ENCODE measurements around the gene SYNJ1.
"Not testable (repeated sequence)": the region's sequence is repeated elsewhere in the genome, so short reads cannot be mapped to it uniquely, and the experiment has no call there.

SYNJ1 gene, protein sequence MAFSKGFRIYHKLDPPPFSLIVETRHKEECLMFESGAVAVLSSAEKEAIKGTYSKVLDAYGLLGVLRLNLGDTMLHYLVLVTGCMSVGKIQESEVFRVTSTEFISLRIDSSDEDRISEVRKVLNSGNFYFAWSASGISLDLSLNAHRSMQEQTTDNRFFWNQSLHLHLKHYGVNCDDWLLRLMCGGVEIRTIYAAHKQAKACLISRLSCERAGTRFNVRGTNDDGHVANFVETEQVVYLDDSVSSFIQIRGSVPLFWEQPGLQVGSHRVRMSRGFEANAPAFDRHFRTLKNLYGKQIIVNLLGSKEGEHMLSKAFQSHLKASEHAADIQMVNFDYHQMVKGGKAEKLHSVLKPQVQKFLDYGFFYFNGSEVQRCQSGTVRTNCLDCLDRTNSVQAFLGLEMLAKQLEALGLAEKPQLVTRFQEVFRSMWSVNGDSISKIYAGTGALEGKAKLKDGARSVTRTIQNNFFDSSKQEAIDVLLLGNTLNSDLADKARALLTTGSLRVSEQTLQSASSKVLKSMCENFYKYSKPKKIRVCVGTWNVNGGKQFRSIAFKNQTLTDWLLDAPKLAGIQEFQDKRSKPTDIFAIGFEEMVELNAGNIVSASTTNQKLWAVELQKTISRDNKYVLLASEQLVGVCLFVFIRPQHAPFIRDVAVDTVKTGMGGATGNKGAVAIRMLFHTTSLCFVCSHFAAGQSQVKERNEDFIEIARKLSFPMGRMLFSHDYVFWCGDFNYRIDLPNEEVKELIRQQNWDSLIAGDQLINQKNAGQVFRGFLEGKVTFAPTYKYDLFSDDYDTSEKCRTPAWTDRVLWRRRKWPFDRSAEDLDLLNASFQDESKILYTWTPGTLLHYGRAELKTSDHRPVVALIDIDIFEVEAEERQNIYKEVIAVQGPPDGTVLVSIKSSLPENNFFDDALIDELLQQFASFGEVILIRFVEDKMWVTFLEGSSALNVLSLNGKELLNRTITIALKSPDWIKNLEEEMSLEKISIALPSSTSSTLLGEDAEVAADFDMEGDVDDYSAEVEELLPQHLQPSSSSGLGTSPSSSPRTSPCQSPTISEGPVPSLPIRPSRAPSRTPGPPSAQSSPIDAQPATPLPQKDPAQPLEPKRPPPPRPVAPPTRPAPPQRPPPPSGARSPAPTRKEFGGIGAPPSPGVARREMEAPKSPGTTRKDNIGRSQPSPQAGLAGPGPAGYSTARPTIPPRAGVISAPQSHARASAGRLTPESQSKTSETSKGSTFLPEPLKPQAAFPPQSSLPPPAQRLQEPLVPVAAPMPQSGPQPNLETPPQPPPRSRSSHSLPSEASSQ (N-terminal part only)

DNA sequence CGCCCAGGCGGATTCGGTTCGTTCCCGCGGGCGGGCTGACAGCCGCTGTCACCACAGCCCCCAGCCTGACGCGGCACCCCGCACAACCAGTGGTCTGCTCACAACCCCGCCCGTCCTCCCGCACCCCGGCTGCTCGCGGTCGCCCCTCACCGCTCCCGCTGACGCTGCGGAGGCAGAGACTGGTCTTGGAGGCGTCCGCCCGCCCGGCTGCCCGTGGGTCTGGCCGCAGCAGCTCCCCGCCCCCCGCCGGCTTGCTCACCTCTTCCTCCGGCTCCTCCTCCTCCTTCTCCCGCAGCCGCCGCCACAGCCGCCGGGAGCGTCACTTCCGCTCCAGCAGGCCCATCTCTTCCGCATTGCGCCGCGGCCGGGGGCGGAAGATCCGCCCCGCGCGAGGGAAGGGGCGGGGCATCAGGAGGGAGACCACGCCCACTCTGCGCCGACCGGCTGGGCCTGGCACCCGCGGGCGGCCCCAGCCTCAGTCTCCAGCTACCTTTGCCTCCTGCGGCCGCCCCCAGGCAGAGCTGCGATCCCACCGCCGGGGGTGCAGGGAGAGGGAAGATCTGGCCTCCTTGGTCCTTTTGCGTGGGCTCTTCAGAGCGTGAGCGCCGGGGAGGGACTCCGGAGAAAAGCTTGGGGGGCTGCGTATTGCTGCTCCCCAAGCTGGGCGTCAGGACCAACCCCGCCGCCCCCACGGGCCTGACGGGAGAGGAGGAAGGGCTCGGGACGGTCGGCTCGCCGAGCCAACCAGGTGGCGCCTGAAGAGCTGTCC is at the start of gene SYNJ1:
Gene SYNJ1 (minus strand): TSS at position 327 of the 769 bp plus-strand sequence. CDS start 1,118 bp downstream, outside the sequence.
- peak; percentile 96 for DNase-seq (ENCODE audit: low spot score)

DNA sequence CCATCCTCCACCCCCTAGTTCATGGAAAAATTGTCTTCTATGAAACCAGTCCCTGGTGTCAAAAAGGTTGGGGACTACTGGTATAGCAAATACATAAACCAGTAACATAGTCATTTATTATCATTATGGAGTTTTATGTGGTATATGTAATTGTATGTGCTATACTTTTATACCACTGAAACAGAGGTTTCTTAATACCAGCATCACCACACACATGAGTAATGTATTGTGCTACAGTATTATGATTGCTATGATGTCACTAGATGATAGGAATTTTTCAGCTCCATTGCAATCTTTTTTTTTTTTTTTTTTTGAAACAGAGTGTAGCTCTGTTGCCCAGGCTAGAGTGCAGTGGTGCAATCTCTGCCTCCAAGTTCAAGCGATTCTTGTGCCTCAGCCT is 49.5 kb upstream of the SYNJ1 start:
- DNase-seq (ENCODE audit: low spot score), result no peak

DNA sequence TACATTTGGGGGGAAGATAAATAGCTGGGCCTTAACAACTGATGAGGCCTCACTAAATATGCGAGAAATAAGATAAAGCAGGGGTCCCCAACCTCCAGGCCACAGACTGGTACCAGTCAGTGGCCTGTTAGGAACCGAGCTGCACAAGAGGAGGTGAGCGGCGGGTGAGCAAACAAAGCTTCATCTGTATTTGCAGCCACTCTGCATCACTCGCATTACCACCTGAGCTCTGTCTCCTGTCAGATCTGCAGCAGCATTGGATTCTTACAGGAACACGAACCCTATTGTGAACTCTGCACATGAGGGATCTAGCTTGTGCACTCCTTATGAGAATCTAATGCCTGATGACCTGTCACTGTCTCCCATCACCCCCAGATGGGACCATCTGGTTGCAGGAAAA is 48.9 kb upstream of the SYNJ1 start:
- no peak for DNase-seq (ENCODE audit: low spot score)

DNA sequence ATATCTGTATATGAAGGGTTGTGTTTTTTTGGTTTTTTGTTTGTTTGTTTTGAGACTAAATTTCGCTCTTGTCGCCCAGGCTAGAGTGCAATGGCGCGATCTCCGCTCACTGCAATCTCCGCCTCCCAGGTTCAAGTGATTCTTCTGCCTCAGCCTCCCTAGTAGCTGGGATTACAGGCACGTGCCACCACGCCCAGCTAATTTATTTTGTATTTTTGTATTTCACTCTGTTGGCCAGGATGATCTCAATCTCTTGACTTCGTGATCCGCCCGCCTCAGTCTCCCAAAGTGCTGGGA is 45.2 kb upstream of the SYNJ1 start:
- not testable (repeated sequence) for DNase-seq (ENCODE audit: low spot score)

DNA sequence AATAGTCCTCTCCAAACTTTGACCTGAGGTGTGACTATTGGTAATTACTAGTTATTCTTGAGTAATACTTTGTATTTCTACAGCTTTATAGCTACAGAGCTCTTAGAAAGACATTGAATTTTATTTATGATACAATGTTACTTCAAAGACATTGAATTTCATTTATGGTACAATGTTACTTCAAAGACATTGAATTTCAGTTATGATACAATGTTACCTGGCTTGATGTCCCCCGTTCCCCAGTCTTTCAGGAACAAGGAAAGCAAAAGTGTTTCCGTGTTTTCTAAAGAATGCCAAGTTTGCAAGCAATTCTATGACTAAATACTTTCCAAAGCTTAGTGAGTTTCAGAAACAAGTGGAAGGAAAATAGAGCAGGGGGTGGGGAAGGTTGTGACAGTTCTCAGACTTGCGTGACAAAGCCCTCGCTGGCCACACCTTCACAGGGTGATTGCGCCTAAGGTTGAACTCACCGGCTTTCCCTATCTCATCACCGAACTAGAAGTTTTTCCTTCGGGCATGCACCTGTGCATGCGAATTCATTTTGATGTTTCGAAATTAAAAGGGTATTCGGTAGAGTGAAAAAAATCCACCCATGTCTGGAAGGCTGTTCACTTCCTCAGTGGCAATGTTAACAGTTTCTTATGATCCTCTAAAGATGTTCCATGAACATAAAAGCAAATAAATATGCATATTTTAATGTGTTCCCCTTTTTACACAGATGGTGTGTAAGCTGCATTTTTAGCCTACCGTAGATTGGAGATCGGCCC is 44.7 kb upstream of the SYNJ1 start:
- no peak for DNase-seq (ENCODE audit: low spot score)

DNA sequence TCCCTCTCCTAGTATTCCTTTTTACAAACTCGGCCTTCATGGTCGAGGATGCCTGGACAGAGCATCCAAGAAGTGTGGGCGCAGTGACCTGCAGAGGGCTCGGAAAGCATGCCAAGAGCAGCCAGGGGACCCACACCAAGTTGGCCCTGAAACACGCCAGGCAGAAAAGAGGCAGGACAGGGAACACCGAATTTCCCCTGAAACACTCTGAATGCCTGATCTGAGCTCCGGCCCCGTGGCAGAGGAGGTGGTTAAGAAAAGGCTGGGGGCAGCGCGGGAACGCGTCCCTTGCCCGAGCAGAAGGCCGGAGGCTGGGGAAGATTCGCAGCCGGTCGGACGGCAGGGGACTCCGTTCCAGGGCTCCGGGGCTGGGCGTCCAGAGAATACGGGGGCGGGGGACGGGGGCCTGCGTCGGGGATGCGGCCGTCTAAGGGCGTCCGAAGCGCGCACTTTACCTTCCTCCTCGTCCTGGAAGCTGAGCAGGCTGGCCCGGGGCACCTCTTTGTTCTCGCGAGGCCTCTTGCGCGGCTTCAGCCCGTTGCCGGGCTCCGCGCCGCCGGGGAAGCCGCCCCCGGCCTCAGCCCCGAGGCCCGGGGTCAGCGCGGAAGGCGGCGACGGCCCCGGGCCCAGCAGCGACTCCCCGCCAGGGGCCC is 43.2 kb upstream of the SYNJ1 start:
- DNase-seq (ENCODE audit: low spot score), result peak; percentile 24

DNA sequence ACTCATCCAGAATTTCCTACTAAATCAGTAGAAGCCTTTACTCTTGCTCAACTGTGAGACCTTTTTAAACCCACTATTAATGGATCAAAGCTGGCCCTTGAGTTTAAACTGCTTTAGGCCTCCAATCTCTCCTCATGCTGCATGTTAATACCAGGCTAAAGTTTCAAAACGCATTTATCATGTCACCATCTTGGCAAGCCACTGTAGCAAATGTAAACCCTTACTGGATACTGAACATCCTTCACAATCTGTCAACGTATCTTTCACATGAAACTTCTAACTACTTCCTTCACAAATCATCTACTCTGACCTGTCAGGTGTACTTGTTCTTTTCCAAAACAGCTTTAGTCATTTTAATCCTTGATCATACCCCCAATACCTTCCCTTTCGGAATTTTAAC is 40.7 kb upstream of the SYNJ1 start:
- no peak for DNase-seq (ENCODE audit: low spot score)

DNA sequence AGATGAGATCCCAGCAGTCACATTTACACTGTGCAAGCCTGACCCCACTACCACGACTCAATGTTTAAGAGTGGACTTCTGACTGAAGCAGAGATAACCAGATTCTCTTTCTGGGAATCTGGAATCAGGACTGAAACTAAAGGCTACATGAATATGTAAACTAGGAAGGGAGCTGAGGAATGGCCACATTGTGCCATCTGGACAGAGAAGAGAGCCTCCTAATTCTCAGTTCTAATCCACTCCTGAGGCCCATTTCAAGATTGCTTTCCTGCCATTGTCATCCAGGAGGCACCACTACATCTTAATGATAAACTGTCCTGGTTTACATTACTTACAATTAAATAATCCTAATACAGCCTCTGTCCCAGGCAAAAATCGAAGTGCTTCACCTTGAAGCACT is 37.2 kb upstream of the SYNJ1 start:
- no peak for DNase-seq (ENCODE audit: low spot score)

DNA sequence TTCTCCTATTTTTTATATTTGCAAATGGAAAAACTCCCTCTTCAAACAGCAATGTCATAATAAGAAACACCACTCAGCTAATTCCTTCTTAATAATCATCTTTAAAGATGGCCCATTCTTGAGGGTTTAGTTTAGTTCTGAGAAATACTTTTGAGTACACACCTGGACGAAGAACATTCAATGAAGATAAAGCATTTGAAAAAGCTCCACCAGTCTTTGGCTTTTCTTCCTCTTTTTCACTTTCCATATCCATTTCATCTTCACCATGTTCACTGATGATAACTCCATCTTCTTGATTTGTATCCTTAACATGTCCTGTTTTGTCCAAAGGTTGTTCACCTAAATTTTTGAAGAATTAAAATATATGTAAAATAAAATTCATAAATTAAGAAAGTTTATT is 36.4 kb upstream of the SYNJ1 start:
- no peak for DNase-seq (ENCODE audit: low spot score)

DNA sequence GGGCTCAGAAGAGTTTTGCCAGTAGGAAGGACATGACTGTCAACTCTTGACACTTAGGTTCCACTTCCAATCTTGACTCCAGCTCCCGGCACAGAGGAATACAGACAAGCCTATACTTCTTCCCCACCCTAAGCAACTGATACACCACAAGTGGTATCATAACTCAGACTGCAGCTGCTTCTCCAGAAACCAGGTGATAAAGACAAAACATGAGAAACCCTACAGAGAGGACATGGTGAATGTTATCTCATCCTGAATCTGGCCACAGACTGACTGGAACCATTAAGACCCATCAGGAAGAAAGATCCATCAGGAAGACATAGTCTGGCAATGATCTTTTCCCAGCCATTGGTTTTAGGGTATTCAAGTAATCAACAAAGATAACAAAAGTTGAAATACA is 30.0 kb upstream of the SYNJ1 start:
- no peak for DNase-seq (ENCODE audit: low spot score)

DNA sequence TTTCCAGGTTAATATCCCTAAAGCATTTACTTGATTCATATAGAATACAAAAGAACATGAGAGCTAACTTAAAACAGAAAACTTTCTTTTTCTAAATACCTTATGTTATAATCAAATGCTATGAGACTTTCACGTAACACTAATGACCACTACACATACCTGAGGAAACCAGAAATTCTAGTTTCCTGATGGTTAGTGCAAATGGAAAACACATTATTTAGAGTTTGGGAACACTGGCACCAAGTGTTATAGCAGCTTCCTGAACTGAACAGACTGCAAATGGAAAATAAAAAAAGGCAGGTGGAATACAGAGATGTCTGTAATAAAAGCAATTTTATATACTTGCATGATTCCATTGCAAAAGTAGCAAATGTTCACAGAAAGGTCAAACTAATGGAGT is 28.3 kb upstream of the SYNJ1 start:
- no peak for DNase-seq (ENCODE audit: low spot score)

DNA sequence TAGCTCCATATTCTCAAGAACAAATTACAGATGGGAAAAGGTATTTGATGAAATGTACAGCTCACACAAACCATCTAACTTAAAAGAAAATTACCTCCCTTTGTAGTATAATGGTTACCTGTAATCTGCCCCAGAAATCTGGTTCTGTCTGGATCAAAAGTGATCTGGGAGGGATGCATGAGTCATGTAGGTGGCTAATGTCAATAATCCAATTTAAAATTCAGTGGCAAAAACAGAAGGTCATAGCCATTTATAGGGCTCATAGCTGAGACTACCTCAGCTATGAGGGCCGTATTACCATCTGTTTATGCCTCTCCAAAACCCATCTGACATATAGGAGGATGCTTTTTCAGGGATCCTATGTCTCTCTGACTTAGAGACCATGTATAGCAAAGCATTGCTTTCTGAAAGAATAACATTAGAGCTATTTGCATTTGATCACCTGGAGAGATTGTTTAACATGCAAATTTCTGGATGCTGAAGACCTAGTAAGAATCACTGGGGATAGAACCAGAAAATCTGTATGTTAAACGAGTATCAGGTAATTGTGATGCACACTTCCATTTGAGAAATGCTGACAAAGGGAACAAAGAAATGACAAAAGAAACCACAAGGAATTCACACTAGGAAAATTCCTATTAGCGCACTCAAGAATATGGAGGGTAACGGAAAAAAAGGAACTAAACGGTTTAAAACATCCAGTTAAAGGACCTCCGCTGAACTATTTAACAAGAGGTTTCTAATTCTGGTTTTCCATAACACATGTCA is 26.2 kb upstream of the SYNJ1 start:
- no peak for DNase-seq (ENCODE audit: low spot score)

DNA sequence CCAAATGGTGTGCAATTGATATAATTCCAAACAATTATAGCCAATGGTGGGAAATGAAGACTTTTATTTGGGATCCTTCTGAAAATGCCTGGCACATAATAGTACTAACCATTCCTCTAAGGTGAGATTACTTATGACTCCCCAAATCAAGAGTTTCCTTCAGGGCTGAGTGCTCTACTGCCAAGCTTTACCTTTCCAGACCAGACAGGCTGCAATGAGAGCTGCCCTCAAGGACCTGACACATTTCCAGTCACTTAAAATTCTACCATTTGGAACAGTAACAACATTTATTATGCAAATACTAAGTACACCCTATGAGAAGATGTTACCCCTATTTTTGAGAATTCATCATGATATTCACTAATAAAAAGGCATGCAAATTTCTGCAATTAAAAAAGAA is 22.6 kb upstream of the SYNJ1 start:
- DNase-seq (ENCODE audit: low spot score), result no peak

DNA sequence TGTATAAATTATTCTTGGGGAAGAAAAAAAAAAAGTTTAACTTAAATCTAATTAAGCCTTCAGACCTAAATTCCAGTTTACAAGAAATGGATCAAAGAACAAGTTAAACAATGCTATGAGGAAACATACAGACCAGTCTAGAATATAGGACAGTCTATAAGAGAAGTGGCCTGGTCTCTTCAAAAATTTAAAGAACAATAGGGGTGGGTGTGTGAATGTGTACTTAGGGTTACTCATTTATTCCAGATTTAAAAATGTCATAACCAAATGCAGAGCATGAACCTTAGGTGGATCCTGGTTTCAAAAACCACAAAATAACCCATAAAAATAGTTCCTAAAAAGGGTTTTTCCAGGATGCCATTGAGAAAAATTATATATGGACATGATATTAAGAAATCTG is 21.8 kb upstream of the SYNJ1 start:
- DNase-seq (ENCODE audit: low spot score), result no peak

DNA sequence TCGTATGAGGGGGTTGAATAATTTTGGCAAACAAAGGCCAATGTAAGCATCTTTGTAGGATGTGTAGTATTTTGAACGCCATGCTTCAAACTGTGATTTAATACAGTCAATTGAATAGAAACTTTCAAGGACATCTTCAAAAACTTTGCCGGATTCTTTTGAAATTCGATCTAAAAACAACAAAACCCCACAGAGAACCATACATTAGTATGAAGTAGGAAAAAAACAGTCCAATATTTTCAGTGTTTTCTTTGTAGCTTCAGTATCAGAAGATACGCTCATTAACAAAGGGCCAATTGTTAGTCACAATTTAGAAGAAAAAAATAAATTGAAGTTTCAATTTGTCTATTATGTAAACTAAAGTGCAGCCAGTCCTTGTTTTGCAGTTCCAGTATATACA is 20.7 kb upstream of the SYNJ1 start:
- no peak for DNase-seq (ENCODE audit: low spot score)

DNA sequence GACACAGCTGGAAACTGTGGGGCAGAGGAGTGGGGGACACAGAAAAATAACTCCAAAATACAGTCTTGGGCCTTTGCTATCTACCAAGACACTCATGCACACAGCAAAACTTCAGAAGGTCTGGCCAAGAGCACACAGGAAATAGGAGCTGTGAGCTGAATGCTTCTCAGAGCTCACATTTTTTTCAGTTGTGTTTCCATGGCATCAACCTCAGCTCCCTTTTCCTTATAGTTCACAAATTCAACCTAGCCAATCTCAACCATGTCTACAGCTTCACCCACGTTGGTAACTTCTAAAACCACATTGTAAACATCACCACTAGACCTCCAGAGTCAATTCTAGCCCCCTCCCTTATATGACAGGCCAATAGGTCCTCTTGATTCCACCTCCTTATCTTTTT is 19.6 kb upstream of the SYNJ1 start:
- no peak for DNase-seq (ENCODE audit: low spot score)

DNA sequence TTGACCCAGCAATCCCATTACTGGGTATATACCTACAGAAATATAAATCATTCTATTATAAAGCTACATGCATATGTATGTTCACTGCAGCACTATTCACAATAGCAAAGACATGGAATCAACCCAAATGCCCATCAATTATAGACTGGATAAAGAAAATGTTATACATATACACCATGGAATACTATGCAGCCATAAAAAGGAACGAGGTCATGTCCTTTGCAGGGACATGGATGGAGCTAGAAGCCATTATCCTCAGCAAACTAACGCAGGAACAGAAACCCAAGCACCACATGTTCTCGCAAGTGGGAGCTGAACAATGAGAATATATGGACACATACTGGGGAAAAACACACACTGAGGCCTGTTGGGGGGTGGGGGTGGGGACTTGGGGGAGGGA is 18.9 kb upstream of the SYNJ1 start:
- not testable (repeated sequence) for DNase-seq (ENCODE audit: low spot score)

DNA sequence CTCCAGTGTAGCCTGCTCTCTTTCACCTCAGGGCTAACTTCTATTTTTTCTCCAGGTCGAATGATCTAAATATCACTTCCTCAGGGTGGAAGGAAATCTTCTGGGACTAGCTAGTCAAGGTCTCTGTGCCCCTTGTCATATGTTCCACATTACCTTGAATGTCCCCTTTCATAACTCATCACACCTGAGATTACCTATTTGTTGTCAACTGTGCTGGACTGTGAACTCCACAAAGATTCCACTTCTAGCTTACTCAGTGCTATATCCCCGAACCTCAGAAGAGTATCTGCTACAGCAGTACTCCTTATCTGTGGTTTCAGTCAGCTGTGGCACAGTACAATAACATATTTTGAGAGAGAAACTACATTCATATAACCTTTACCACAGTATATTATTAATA is 14.6 kb upstream of the SYNJ1 start:
- DNase-seq (ENCODE audit: low spot score), result no peak

DNA sequence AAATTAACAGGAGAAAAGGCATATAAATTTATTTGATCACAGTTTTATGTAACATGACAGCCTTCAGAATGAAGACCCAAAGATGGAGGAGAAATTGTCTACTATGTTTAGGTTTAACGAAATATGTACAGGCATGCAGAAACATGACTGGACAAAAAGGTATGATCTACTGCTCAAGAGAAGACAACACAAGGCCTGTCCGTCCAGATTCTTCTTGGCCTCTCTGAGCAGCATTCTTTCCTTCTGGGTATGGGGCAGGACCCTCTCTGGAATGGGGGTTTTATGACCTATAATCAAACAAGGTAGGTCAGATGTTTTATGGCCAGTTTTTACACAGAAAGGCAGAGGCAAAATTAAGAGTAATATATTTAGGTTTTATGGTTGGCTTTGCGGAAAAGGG is 13.5 kb upstream of the SYNJ1 start:
- DNase-seq (ENCODE audit: low spot score), result no peak

DNA sequence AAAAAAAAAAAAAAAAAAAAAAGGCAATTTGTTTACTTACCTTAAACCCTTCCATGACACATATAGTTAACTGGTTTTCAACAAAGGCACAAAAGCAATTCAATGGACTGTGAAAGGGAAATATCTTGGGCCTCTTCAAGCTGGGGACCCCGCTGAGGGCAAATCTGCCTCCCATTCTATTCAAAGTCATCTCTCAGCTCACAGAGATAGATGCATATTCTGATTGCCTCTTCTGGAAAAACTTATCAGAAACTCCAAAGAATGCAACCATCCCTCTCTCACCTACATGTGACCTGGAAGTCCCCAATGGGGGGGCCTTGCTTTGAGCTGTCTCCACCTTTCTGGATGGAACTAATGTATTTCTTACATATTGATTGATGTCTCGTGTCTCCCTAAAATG is 12.1 kb upstream of the SYNJ1 start:
- DNase-seq (ENCODE audit: low spot score), result no peak

Data from cerebellar cortex (tissue), 1 donor.